DMS114 treated with DMSO at 0.1 percent for 48 hours (cell line): ENCODE data around the gene SUCO.
"Not testable (repeated sequence)": the region's sequence is repeated elsewhere in the genome, so short reads cannot be mapped to it uniquely, and the experiment has no call there.

ENCODE experiments used
- DNase-seq: peaks from one replicate; lab custom pipeline; 2025; ENCODE audit not compliant: unreplicated experiment; lab: John Stamatoyannopoulos, UW

Gene SUCO

GRCh38 chr1:172559572-172560210 is 26.7 kb downstream of the SUCO start:
- DNase-seq, result no peak

GRCh38 chr1:172561252-172561651 is 28.3 kb downstream of the SUCO start:
- DNase-seq, result no peak

- DNase-seq, result no peak
Observed at GRCh38 chr1:172566196-172566997, 33.4 kb downstream of the SUCO start.

GRCh38 chr1:172567720-172568119 is 34.8 kb downstream of the SUCO start:
- DNase-seq, result no peak

- no peak for DNase-seq
Observed at GRCh38 chr1:172574080-172574479, 41.1 kb downstream of the SUCO start.

- DNase-seq, result no peak
Observed at GRCh38 chr1:172578586-172578985, 45.6 kb downstream of the SUCO start.

- no peak for DNase-seq
Observed at GRCh38 chr1:172581273-172581672, 48.3 kb downstream of the SUCO start.

- no peak for DNase-seq
Observed at GRCh38 chr1:172581779-172582178, 48.8 kb downstream of the SUCO start.

GRCh38 chr1:172582889-172583288 is 49.9 kb downstream of the SUCO start:
- DNase-seq, result no peak

- DNase-seq, result no peak
Observed at GRCh38 chr1:172585348-172585747, 52.4 kb downstream of the SUCO start.

- no peak for DNase-seq
Observed at GRCh38 chr1:172585861-172586260, 52.9 kb downstream of the SUCO start.

GRCh38 chr1:172588296-172589291 is 55.6 kb downstream of the SUCO start:
- DNase-seq, result no peak

- no peak for DNase-seq
Observed at GRCh38 chr1:172589553-172589952, 56.6 kb downstream of the SUCO start.

GRCh38 chr1:172591429-172591828 is 58.5 kb downstream of the SUCO start:
- not testable (repeated sequence) for DNase-seq

- not testable (repeated sequence) for DNase-seq
Observed at GRCh38 chr1:172595066-172595465, 62.1 kb downstream of the SUCO start.

GRCh38 chr1:172596782-172597181 is 63.8 kb downstream of the SUCO start:
- DNase-seq, result not testable (repeated sequence)

GRCh38 chr1:172599912-172600311 is 67.0 kb downstream of the SUCO start:
- DNase-seq, result no peak

- DNase-seq, result no peak
Observed at GRCh38 chr1:172600615-172601014, 67.7 kb downstream of the SUCO start.

- DNase-seq, result no peak
Observed at GRCh38 chr1:172601046-172601630, 68.2 kb downstream of the SUCO start.

GRCh38 chr1:172602706-172603105 is 69.8 kb downstream of the SUCO start:
- DNase-seq, result no peak

- no peak for DNase-seq
Observed at GRCh38 chr1:172603816-172604215, 70.9 kb downstream of the SUCO start.
